Endothelial cell of umbilical vein (primary cell): ENCODE results near the gene C8B. TPM values are rescaled to one million over a fixed set of nuclear protein-coding genes. Genes with fewer than 3 reads are reported as not detected.

Experiments used
- BruUV-seq: library from RNA; stranded (reverse); fragments of 400-500 nt; replicated peaks from 2 replicates; lab custom pipeline; 2021; lab: Mats Ljungman, UMichigan
- CTCF ChIA-PET: fragments of 300-600, 350-600 bp; sonication (Branson Sonifier 250); formaldehyde crosslinking; loops from one replicate; lab custom pipeline; 2021; ENCODE audit warnings: antibody characterized with exemption, inconsistent platforms; lab: Charles Lee
- POLR2A ChIA-PET: fragments of 300-600, 350-600 bp; sonication (Branson Sonifier 250); formaldehyde crosslinking; loops from one replicate; lab custom pipeline; 2021; ENCODE audit warnings: antibody characterized with exemption, inconsistent platforms; lab: Charles Lee
- DNase-seq: peaks from one replicate; pipeline ENCODE4 v3.0.0-alpha.2; 2011; ENCODE audit warnings: low read depth, low spot score
- FAIRE-seq: peaks from 2 replicates; lab custom pipeline; 2011; peaks lifted over from hg19 to GRCh38; lab: Jason Lieb, UNC
- H2AFZ ChIP-seq: 2 replicates; pipeline ENCODE4 v1.6.0; 2012; ENCODE audit warnings: low read depth, low read length, control low read depth, inconsistent platforms
- H3K27ac ChIP-seq: 2 replicates; pipeline ENCODE4 v1.5.1; 2011; ENCODE audit warnings: low read depth, mild to moderate bottlenecking, control low read depth, low read length, moderate library complexity; ENCODE audit not compliant: insufficient read depth
- H3K27me3 ChIP-seq, 2 experiments: 2 replicates each; pipeline versions ENCODE4 v1.6.0 to v1.6.1; 2011; ENCODE audit warnings: low read length in 2 of 2, mixed read lengths in 1 of 2; ENCODE audit not compliant: control insufficient read depth in 2 of 2, insufficient read depth in 2 of 2
- H3K36me3 ChIP-seq, 2 experiments: 2 replicates in 1 of 2; 3 replicates in 1 of 2; pipeline ENCODE4 v1.5.1; 2011; ENCODE audit warnings: low read length in 2 of 2, mild to moderate bottlenecking in 1 of 2, moderate library complexity in 1 of 2; ENCODE audit not compliant: control insufficient read depth in 2 of 2, insufficient read depth in 2 of 2; ENCODE audit errors: extremely low read depth in 1 of 2
- H3K4me1 ChIP-seq: 3 replicates; pipeline ENCODE4 v1.5.1; 2011; ENCODE audit warnings: mild to moderate bottlenecking, low read length; ENCODE audit not compliant: control insufficient read depth, insufficient read depth; ENCODE audit errors: extremely low read depth
- H3K4me2 ChIP-seq: 2 replicates; pipeline ENCODE4 v1.6.1; 2011; ENCODE audit warnings: low read length, control low read depth, mixed read lengths; ENCODE audit not compliant: insufficient read depth
- H3K4me3 ChIP-seq, 3 experiments: fragments of 200-600 bp in 1 of 3; sonication (generic), shearing (Covaris generic) in 1 of 3; replicated peaks in 1 of 3; 2 replicates each; pipeline ENCODE4 v1.5.1; 2011 to 2016; ENCODE audit warnings: control low read depth in 3 of 3, low read length in 3 of 3, mild to moderate bottlenecking in 2 of 3, inconsistent platforms in 1 of 3, low read depth in 1 of 3, moderate library complexity in 1 of 3; ENCODE audit not compliant: insufficient read depth in 1 of 3
- H3K79me2 ChIP-seq: 2 replicates; pipeline ENCODE4 v1.6.0; 2012; ENCODE audit warnings: low read length, inconsistent platforms; ENCODE audit not compliant: control insufficient read depth, insufficient read depth
- H3K9ac ChIP-seq: replicated peaks from 2 replicates; pipeline ENCODE3; 2011; ENCODE audit warnings: low read length, control low read depth; ENCODE audit not compliant: insufficient read depth; ENCODE audit errors: extremely low read depth
- H3K9me1 ChIP-seq: replicated peaks from 3 replicates; pipeline ENCODE4 v1.6.0; 2011; ENCODE audit warnings: mild to moderate bottlenecking, low read length; ENCODE audit not compliant: control insufficient read depth, insufficient read depth; ENCODE audit errors: extremely low read depth
- H3K9me3 ChIP-seq: replicated peaks from 2 replicates; pipeline ENCODE4 v1.5.1; 2012; ENCODE audit warnings: low read length, inconsistent platforms; ENCODE audit not compliant: control insufficient read depth, insufficient read depth
- H4K20me1 ChIP-seq: replicated peaks from 2 replicates; pipeline ENCODE3; 2011; ENCODE audit warnings: mild to moderate bottlenecking, low read length; ENCODE audit not compliant: control insufficient read depth, insufficient read depth; ENCODE audit errors: extremely low read depth
- EZH2 ChIP-seq: IDR thresholded peaks from 2 replicates; pipeline ENCODE4 v1.6.1; 2012; ENCODE audit warnings: borderline replicate concordance, low read depth, mild to moderate bottlenecking, moderate library complexity, low read length, inconsistent platforms; ENCODE audit not compliant: severe bottlenecking
- FOS ChIP-seq: IDR thresholded peaks from 2 replicates; pipeline ENCODE4 v1.6.1; 2011; ENCODE audit warnings: mild to moderate bottlenecking, low read length, moderate library complexity, borderline replicate concordance; ENCODE audit not compliant: insufficient read depth
- GATA2 ChIP-seq: IDR thresholded peaks from 2 replicates; pipeline ENCODE4 v1.7.0; 2011; ENCODE audit warnings: low read depth, mild to moderate bottlenecking, moderate library complexity, mixed read lengths, low read length; ENCODE audit not compliant: insufficient read length, insufficient read depth
- JUN ChIP-seq: IDR thresholded peaks from 2 replicates; pipeline ENCODE4 v1.6.1; 2011; ENCODE audit warnings: borderline replicate concordance, low read depth; ENCODE audit not compliant: insufficient read length, insufficient read depth
- MYC ChIP-seq: IDR thresholded peaks from one replicate; pipeline ENCODE4 v1.6.1; 2011; ENCODE audit warnings: mild to moderate bottlenecking, low read depth, low read length
- POLR2A ChIP-seq: IDR thresholded peaks from 2 replicates; pipeline ENCODE4 v1.6.1; 2012; ENCODE audit warnings: low read depth, mild to moderate bottlenecking, control low read depth, low read length
- POLR2AphosphoS5 ChIP-seq: IDR thresholded peaks from 2 replicates; pipeline ENCODE4 v1.6.1; 2012; ENCODE audit warnings: low read depth, mild to moderate bottlenecking, control low read depth, low read length, moderate library complexity; ENCODE audit not compliant: insufficient read depth
- dilution Hi-C: fragments of 300-500 bp; cut with MboI; formaldehyde crosslinking; loops from one replicate; pipeline ENCODE4 v1.15.0; 2019; ENCODE audit warnings: low sequenced_read_pairs; ENCODE audit not compliant: extremely low pct_ligation_motif_present
- intact Hi-C: fragments of 100-400 bp; cut with micrococcal nuclease; formaldehyde crosslinking; loops from one replicate; pipeline ENCODE4 v1.10.0; 2022
- polyA plus RNA-seq, 4 experiments: library from polyadenylated mRNA; depleted of rRNA in 3 of 4; stranded (reverse) in 3 of 4; unstranded in 1 of 4; fragments of >200 nt; gene quantifications; 2 replicates each; pipeline versions ENCODE4 v1.2.1 to v1.2.3, GENCODE V29; 2011 to 2012; ENCODE audit warnings: missing spikeins in 1 of 4
- total RNA-seq: library from RNA; stranded (reverse); gene quantifications from 2 replicates; pipeline ENCODE4 v1.2.3, GENCODE V29; 2021
- TF ChIP-seq, protein P1 (sequence below), 2 donors: IDR thresholded peaks; 1 replicate in 1 of 2; 2 replicates in 1 of 2; pipeline ENCODE4 v1.5.1; 2011; ENCODE audit warnings: low read length in 2 of 2, mild to moderate bottlenecking in 2 of 2, moderate library complexity in 2 of 2, control low read depth in 1 of 2, inconsistent platforms in 1 of 2, low read depth in 1 of 2; ENCODE audit not compliant: insufficient read depth in 1 of 2; ENCODE audit errors: extremely low read depth in 1 of 2
- TF ChIP-seq, protein P2 (sequence below): IDR thresholded peaks from 2 replicates; pipeline ENCODE4 v1.6.1; 2011; ENCODE audit not compliant: insufficient read depth, insufficient read length

Gene C8B
- total and polyA plus RNA-seq, 2 donors (not counting 3 experiments of a cell fraction or from before 2014, with no cell fraction given) = not detected

DNA sequence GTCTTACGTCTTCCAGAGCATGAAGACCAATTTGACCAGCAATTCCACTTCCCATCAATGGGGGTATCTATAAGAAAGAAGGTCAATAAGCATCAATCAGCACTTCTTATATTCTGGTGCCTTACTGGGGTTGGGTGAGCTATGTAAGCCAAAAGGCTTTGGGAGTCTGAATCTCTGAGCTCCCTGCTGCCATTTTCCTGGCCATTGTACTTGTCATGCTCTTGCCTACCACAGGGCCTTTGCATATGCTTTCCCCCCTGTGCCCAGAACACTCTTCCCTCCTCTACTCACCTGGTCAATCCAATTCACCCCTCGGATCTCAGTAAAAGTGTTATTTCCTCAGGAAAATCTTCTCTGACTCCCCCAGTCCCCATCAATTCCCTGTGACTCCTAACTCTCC, 36.3 kb downstream of the C8B start:
- no peak overlapping the region for H3K27ac ChIP-seq
- intact Hi-C loops (no loop called here), dilution Hi-C loops (no loop called here)
- H3K79me2 ChIP-seq = no peaks in the 10 kb centered on the region
- no peaks in the 10 kb centered on the region for H4K20me1 ChIP-seq
- ChIA-PET POLR2A (no interaction called here), CTCF (no interaction called here)
- no TSS peak for BruUV-seq
- no peaks in the 10 kb centered on the region for H3K9me3 ChIP-seq
- no peak overlapping the region for H3K4me3 ChIP-seq
- TF ChIP-seq POLR2AphosphoS5 (no peak), JUN (no peak), EZH2 (no peak), GATA2 (no peak), MYC (no peak), POLR2A (no peak), FOS (no peak)
- TF ChIP-seq, protein P1, sequence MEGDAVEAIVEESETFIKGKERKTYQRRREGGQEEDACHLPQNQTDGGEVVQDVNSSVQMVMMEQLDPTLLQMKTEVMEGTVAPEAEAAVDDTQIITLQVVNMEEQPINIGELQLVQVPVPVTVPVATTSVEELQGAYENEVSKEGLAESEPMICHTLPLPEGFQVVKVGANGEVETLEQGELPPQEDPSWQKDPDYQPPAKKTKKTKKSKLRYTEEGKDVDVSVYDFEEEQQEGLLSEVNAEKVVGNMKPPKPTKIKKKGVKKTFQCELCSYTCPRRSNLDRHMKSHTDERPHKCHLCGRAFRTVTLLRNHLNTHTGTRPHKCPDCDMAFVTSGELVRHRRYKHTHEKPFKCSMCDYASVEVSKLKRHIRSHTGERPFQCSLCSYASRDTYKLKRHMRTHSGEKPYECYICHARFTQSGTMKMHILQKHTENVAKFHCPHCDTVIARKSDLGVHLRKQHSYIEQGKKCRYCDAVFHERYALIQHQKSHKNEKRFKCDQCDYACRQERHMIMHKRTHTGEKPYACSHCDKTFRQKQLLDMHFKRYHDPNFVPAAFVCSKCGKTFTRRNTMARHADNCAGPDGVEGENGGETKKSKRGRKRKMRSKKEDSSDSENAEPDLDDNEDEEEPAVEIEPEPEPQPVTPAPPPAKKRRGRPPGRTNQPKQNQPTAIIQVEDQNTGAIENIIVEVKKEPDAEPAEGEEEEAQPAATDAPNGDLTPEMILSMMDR (IDR thresholded peaks at IDR 0.05; ENCODE audit: extremely low read depth in 1 of 2, insufficient read depth in 1 of 2, low read depth in 1 of 2, low read length in 2 of 2) = no peak
- TF ChIP-seq, protein P2, sequence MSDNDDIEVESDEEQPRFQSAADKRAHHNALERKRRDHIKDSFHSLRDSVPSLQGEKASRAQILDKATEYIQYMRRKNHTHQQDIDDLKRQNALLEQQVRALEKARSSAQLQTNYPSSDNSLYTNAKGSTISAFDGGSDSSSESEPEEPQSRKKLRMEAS = no peak
- no peaks in the 10 kb centered on the region for H3K9me1 ChIP-seq
- DNase-seq (no peak), FAIRE-seq (no peak)
- no peak overlapping the region for H3K9ac ChIP-seq
- H3K4me2 ChIP-seq = no peak overlapping the region
- H3K27me3 ChIP-seq = no peaks in the 10 kb centered on the region
- no peaks in the 10 kb centered on the region for H3K4me1 ChIP-seq
- H3K36me3 ChIP-seq = no peaks in the 10 kb centered on the region
- H2AFZ ChIP-seq = no peak overlapping the region
